Stimulated activated CD8-positive, alpha-beta memory T cell treated with anti-CD3 and anti-CD28 coated beads, Interleukin-7, amount 100 ng/mL, for 48 hours (primary cell): Measurements from ENCODE around the gene SPEM1.

ENCODE experiments used
- DNase-seq, 2 donors: peaks; one replicate each; pipeline ENCODE4 v3.0.0-alpha.2; 2020; ENCODE audit warnings: low read depth in 1 of 2; ENCODE audit errors: extremely low read depth in 1 of 2

The SPEM1 gene

GRCh38 chr17:7419819-7420610, at the start of gene SPEM1:
Gene SPEM1 (plus strand): TSS chr17:7420324. CDS start chr17:7420385, 61 bp downstream.
- no peak for DNase-seq

GRCh38 chr17:7370853-7371252, 49.3 kb upstream of the SPEM1 start:
- no peak for DNase-seq

- no peak for DNase-seq
These were observed 45.8 kb upstream of the SPEM1 start for GRCh38 chr17:7374353-7374752.

GRCh38 chr17:7379134-7379533, 41.0 kb upstream of the SPEM1 start:
- DNase-seq = no peak

- DNase-seq = no peak
These were observed 39.8 kb upstream of the SPEM1 start for GRCh38 chr17:7380321-7380720.

- no peak for DNase-seq
These were observed 39.1 kb upstream of the SPEM1 start, which contains the start of gene TNK1 for GRCh38 chr17:7380855-7381683. Gene TNK1 (plus strand): TSS chr17:7381089. CDS start chr17:7382927, 1,838 bp downstream.

GRCh38 chr17:7382901-7383300, 37.2 kb upstream of the SPEM1 start:
- DNase-seq = no peak

- DNase-seq = no peak
These were observed 36.8 kb upstream of the SPEM1 start for GRCh38 chr17:7383371-7383741.

GRCh38 chr17:7383742-7384488, 36.2 kb upstream of the SPEM1 start:
- peak; percentile 54 to 62 for DNase-seq

- DNase-seq = no peak
These were observed 35.5 kb upstream of the SPEM1 start for GRCh38 chr17:7384489-7385081.

GRCh38 chr17:7388856-7389255, 31.3 kb upstream of the SPEM1 start:
- no peak for DNase-seq

- no peak for DNase-seq
These were observed 29.9 kb upstream of the SPEM1 start for GRCh38 chr17:7389924-7390910.

- no peak for DNase-seq
These were observed 28.8 kb upstream of the SPEM1 start for GRCh38 chr17:7391307-7391706.

- no peak for DNase-seq
These were observed 27.2 kb upstream of the SPEM1 start for GRCh38 chr17:7392696-7393612.

- DNase-seq = peak in 1 of 2 donors; percentile 42
These were observed 26.3 kb upstream of the SPEM1 start for GRCh38 chr17:7393613-7394451.

- peak; percentile 72 to 81 for DNase-seq
These were observed 25.5 kb upstream of the SPEM1 start, which contains the start of gene PLSCR3 for GRCh38 chr17:7394452-7395191. Gene PLSCR3 (minus strand): TSS chr17:7394525. CDS start chr17:7394110, 415 bp downstream.

- DNase-seq = no peak
These were observed 24.0 kb upstream of the SPEM1 start for GRCh38 chr17:7396147-7396546.
